ENCODE measurements around the gene TMEM156. TPM values are rescaled to one million over a fixed set of nuclear protein-coding genes. Genes with fewer than 3 reads are reported as not detected.
A peak's percentile ranks its signal among the peaks of the same experiment; 100 is the strongest.

TMEM156 gene
- total and polyA plus RNA-seq, 2 of the 4 experiments (the other 2 are of a cell fraction), result 0.53 to 0.54 TPM

DNA sequence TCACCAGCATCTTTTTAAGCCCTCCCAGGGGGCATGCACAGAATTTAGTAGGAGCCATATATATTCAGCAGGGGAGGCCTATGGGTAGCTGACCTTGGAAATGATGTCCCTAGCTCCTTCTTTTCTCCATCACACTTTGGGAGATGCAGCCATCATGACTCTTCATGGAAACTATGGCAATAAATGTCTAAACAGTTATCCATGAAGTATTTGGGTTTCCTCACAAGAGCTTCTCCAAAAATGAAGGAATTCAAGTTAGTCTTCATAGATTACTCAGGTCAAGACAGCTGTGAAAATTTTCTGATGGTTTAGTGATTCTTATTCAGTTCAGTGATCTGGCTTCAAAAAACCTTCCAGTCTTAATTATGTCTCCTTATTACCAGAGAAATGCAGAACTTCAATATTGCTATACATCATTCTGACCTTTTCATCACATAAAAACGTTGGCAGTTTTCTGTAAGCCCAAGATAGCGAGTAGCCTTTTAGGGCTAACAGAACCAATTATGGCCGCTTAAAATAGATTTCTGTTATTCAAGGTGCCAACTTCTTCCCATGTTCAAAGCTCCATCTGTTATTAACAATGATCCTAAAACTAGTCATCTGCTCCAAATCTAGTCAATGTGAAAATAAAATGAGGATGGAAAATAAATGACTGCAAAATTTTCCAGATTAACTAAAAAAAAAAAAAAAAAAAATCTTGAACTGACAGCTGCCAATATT is 52.5 kb downstream of the TMEM156 start:
- peaks cover 3 to 10% of the 10 kb centered on the region in 2 experiments; a peak in 3 of 4 replicates for H3K79me1 ChIP-seq (ENCODE audit: low read depth in 1 of 2, low read length in 2 of 2)
- POLR2A ChIA-PET (ENCODE audit: unreplicated experiment), result interaction anchor here (1.2 kb wide), 1 partner anchor 65 kb away, joined by 3 read pairs; no protein-coding TSS in a partner anchor
- ATAC-seq (ENCODE audit: low read depth), result no peak

More for the DNA sequence above, 52.5 kb downstream of the TMEM156 start:
- H2AK9ac ChIP-seq (replicated peaks; ENCODE audit: low read depth, low read length, poor library complexity), result no peak overlapping the region
- peak overlapping the region; percentile 72; the same call in 1 of the 2 replicates for H3K4ac ChIP-seq (ENCODE audit: low read depth, low read length)
- H3K56ac ChIP-seq (ENCODE audit: extremely low read depth, insufficient read depth, low read length), result no peak overlapping the region; the same call in 1 of the 2 replicates
- dilution Hi-C loops (cut with HindIII; ENCODE audit: low sequenced_read_pairs, unreplicated experiment) (no loop called here), in situ Hi-C loops (cut with MboI; ENCODE audit: low sequenced_read_pairs) (no loop called here), intact Hi-C loops (cut with micrococcal nuclease) (no loop called here)
- H2BK120ac ChIP-seq (ENCODE audit: low read depth, low read length), result peak overlapping the region; percentile 21; the same call in 1 of the 2 replicates
- no peak overlapping the region for H3K23ac ChIP-seq (ENCODE audit: low read depth, low read length)
- peaks cover 17% of the 10 kb centered on the region for H3K4me1 ChIP-seq (ENCODE audit: control insufficient read depth, insufficient read depth, low read length)
- H3K27ac ChIP-seq (ENCODE audit: insufficient read depth, low read length), result no peak overlapping the region
- peak overlapping the region; percentile 68 for H4K91ac ChIP-seq (ENCODE audit: insufficient read depth, low read depth, low read length)
- H3K27me3 ChIP-seq (ENCODE audit: control insufficient read depth, insufficient read depth, low read length), result no peaks in the 10 kb centered on the region
- H2AFZ ChIP-seq (replicated peaks; ENCODE audit: low read length, poor library complexity), result no peak overlapping the region
- CTCF ChIA-PET, result interaction anchor here (0.6 kb wide), 1 partner anchor 46 kb away, joined by 3 read pairs; no protein-coding TSS in a partner anchor
- H3K9me1 ChIP-seq (ENCODE audit: insufficient read depth, low read length), result peaks cover 16% of the 10 kb centered on the region; the same call in 1 of the 2 replicates
- H2BK20ac ChIP-seq (ENCODE audit: low read depth, low read length), result peak overlapping the region; percentile 45
- peak overlapping the region; percentile 42; the same call in 1 of the 2 replicates for H4K5ac ChIP-seq (ENCODE audit: low read depth, low read length)
- no CpG with 5 or more reads among the region's 3 CpGs for WGBS, 2 experiments (ENCODE audit: extremely low coverage in 2 of 2, insufficient read length in 1 of 2)
- H3K9me3 ChIP-seq (ENCODE audit: control insufficient read depth, insufficient read depth, low read length), result no peaks in the 10 kb centered on the region
- no peaks in the 10 kb centered on the region for H3K36me3 ChIP-seq (ENCODE audit: control insufficient read depth, insufficient read depth, low read length)
- peak overlapping the region; percentile 1 for H2BK5ac ChIP-seq (ENCODE audit: low read depth, low read length, poor library complexity, severe bottlenecking)
- no peak overlapping the region for H3K4me2 ChIP-seq (ENCODE audit: low read depth, low read length)
- peak overlapping the region; percentile 38; the same call in 1 of the 2 replicates for H2AK5ac ChIP-seq (ENCODE audit: low read depth, low read length)
- H3K9ac ChIP-seq (ENCODE audit: low read depth, low read length), result no peak overlapping the region
- TF ChIP-seq, protein P1, sequence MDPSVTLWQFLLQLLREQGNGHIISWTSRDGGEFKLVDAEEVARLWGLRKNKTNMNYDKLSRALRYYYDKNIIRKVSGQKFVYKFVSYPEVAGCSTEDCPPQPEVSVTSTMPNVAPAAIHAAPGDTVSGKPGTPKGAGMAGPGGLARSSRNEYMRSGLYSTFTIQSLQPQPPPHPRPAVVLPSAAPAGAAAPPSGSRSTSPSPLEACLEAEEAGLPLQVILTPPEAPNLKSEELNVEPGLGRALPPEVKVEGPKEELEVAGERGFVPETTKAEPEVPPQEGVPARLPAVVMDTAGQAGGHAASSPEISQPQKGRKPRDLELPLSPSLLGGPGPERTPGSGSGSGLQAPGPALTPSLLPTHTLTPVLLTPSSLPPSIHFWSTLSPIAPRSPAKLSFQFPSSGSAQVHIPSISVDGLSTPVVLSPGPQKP (IDR thresholded peaks at IDR 0.05; ENCODE audit: borderline replicate concordance, low read depth, low read length), result no peak
- TF ChIP-seq BHLHE40 (IDR thresholded peaks at IDR 0.05; ENCODE audit: low read depth, low read length) (no peak), RFX5 (IDR thresholded peaks at IDR 0.05; ENCODE audit: low read depth, low read length) (no peak), MAFK (IDR thresholded peaks at IDR 0.05; ENCODE audit: low read depth, low read length) (no peak), RCOR1 (IDR thresholded peaks at IDR 0.05; ENCODE audit: insufficient replicate concordance, low read length) (no peak), CHD1 (IDR thresholded peaks at IDR 0.05; ENCODE audit: low read depth, low read length) (no peak), POLR2A (IDR thresholded peaks at IDR 0.05; ENCODE audit: low read depth, low read length) (no peak), CEBPB (IDR thresholded peaks at IDR 0.05; ENCODE audit: low read depth, low read length) (no peak)
- TF ChIP-seq, protein P2, sequence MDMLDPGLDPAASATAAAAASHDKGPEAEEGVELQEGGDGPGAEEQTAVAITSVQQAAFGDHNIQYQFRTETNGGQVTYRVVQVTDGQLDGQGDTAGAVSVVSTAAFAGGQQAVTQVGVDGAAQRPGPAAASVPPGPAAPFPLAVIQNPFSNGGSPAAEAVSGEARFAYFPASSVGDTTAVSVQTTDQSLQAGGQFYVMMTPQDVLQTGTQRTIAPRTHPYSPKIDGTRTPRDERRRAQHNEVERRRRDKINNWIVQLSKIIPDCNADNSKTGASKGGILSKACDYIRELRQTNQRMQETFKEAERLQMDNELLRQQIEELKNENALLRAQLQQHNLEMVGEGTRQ (IDR thresholded peaks at IDR 0.05; ENCODE audit: low read depth, low read length), result no peak
- TF ChIP-seq, protein P3, sequence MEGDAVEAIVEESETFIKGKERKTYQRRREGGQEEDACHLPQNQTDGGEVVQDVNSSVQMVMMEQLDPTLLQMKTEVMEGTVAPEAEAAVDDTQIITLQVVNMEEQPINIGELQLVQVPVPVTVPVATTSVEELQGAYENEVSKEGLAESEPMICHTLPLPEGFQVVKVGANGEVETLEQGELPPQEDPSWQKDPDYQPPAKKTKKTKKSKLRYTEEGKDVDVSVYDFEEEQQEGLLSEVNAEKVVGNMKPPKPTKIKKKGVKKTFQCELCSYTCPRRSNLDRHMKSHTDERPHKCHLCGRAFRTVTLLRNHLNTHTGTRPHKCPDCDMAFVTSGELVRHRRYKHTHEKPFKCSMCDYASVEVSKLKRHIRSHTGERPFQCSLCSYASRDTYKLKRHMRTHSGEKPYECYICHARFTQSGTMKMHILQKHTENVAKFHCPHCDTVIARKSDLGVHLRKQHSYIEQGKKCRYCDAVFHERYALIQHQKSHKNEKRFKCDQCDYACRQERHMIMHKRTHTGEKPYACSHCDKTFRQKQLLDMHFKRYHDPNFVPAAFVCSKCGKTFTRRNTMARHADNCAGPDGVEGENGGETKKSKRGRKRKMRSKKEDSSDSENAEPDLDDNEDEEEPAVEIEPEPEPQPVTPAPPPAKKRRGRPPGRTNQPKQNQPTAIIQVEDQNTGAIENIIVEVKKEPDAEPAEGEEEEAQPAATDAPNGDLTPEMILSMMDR (conservative IDR thresholded peaks at IDR 0.05; ENCODE audit: low read depth, low read length), result no peak
- peak overlapping the region; percentile 55; the same call in 2 of the 3 replicates for H2BK15ac ChIP-seq (ENCODE audit: low read depth, low read length)
- H4K8ac ChIP-seq (ENCODE audit: low read depth in 2 of 2, low read length in 2 of 2), result peak overlapping the region; percentile 13 to 47; a peak in 3 of 4 replicates
- no peak overlapping the region for H3K14ac ChIP-seq (replicated peaks; ENCODE audit: low read depth, low read length)
- BruUV-seq (replicated peaks), result no TSS peak
- H4K20me1 ChIP-seq (ENCODE audit: insufficient read depth, low read length), result no peaks in the 10 kb centered on the region
- H3K4me3 ChIP-seq (ENCODE audit: insufficient read depth, low read depth, low read length), result no peak overlapping the region
- H3K18ac ChIP-seq (ENCODE audit: low read depth, low read length), result peak overlapping the region; percentile 56
- no peak for DNase-seq

Data from IMR-90 (cell line).